HG02938 (cell line): ENCODE data around the gene ABCC11.

Experiments
- ATAC-seq: cut with Tn5 transposase; IDR thresholded peaks from one replicate; pipeline ENCODE4 v1.9.1; 2021; ENCODE audit warnings: mild to moderate bottlenecking, moderate library complexity; ENCODE audit not compliant: unreplicated experiment

Gene ABCC11

DNA sequence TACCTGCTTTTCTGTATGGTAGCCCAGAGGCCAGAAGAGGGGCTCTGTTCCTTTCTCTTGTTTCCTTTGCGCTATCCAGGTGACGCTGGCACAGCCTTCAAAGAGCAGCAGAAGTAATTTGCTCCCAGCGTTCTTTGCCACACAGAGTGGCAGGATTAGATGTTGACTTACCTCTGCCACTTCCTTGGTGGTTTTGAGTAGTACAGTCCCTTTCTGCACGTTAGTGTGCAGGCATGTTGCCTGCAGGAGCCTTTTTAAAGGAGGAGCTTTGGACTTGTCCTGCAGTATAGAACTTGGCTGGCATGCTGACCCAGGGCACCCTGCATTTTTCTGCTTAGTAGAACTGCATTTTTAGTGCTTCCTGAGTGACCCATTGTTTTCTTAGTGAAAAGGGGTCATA, at the start of gene ABCC11:
Gene ABCC11 (minus strand): TSS at position 229 of the 400 bp plus-strand sequence. CDS start 15,618 bp downstream, outside the sequence.
- no peak for ATAC-seq

DNA sequence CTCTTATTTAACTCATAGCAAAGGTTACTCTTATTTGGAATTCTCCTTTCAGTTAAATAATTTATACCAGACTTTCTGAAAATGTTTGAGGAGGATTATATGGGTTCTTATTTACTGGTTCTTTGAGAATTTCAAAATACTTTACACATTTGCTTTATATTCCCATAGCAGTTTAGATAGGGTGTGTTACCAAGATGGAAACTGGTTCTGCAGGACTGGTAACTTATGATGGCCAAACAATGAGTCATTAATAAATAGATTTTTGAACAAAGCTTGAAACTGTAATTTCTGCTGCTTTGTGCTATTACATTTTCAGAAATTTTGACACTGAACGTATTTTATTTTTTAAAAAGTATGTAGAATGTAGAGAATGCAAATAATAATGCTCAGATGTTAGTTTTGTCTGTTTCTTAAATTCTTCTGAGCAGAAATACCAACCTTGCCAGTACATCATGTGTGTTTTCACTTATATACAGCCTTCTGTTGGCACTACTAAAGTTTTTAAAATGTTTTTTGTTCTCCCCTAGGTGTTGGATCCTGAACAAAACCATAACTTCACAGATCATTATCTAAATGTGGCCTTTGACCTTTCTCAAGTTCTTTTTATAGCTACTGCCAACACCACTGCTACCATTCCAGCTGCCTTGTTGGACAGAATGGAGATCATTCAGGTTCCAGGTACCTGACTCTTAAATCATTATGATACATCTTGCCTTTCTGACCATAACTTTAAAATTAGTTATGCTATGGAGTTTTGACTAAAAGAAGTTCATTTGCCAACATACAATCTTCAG, 48.3 kb upstream of the ABCC11 start:
- ATAC-seq: no peak

GRCh38 chr16:48294724-48295123, 47.4 kb upstream of the ABCC11 start:
- ATAC-seq: no peak

DNA sequence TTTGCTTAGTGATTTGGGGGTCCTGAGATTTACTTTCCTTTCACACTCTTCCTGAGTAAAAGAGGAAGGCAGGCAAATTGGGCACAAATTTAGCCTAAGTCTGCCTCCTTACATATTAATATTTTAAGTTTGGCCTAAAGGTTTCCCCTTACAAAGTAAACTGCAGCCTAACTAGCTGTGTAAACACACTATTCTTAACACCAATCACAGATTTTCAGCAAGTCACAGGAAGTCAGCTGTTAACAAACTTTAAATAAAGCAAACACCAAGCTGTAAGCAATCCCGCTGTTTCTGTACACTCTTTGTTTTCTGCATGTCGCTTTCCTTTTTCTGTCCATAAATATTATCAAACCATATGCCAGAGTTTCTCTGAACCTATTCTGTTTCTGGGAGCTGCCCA, 45.1 kb upstream of the ABCC11 start:
- no peak for ATAC-seq

DNA sequence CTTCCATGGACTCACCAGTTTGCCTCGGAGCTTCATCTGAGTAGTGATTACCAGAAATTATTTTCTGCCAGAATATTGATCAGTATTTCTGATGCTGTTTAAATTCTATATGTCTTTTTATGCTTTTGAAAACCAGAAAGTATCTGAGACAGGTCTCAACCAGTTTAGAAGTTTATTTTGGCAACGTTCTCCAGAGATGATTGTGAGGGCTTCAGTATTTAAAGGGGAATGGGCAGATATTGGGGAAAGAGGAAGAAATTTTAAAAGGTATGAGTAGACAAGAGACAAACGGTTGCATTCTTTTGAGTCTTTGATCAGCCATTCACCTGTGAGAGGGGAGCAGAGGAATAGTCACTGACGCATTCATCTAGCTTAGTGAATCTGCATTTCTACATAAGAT, 44.4 kb upstream of the ABCC11 start:
- no peak for ATAC-seq

- no peak for ATAC-seq
Observed at GRCh38 chr16:48291303-48291702, 44.0 kb upstream of the ABCC11 start.

- ATAC-seq: no peak
Observed at GRCh38 chr16:48287239-48287638, 39.9 kb upstream of the ABCC11 start.

DNA sequence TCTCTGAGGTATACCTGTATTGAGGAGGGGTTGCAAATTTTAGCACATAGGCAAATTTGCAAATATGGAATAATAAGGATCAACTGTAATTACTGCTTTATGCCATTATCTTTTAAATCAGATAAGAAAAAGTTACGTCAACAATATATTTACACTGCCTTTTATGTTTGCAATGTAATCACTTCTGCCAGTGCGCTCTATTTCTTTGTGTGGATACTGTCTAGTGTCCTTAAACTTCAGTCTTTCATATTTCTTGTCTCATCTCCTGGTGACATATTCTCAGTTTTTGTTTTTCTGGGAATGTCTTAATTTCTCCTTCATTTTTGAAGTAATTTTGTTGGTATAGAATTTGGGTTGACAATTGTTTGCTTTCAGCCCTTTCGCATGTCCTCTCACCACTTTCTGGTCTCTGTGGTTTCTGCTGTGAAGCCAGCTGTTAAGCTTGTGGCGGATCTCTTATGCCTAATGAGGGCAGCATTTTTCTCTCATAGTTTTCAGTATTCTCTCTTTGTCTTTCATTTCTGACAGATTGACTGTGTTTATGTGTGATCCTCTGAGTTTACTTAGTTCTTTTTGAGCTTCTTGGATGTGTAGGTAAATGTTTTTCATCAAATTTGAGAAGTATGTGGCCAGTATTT, 37.6 kb upstream of the ABCC11 start:
- no peak for ATAC-seq

DNA sequence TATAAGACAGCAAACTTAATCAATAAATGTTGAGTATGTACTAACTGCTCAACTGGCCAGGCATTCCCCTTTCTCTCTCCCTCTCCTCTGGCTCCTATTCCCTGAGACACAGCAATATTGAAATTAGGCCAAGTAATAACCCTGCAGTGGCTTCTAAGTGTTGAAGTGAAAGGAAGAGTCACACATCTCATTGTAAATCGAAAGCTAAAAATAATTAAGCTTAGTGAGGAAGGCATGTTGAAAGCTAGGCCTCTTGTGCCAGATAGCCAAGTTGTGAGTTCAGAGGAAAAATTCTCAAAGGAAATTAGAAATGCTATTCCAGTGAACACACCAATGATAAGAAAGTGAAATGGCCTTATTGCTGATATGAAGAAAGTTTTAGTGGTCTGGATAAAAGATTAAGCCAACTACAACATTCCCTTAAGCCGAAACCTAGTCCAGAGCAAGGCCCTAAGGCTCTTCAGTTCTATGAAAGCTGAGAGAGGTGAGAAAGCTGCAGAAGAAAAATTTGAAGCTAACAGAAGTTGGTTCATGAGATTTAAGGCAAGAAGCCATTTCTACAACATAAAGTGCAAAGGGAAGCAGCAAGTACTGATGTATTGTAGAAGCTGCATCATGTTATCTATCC, 35.4 kb upstream of the ABCC11 start:
- ATAC-seq: no peak

- ATAC-seq: no peak
Observed at GRCh38 chr16:48280546-48280945, 33.2 kb upstream of the ABCC11 start.

DNA sequence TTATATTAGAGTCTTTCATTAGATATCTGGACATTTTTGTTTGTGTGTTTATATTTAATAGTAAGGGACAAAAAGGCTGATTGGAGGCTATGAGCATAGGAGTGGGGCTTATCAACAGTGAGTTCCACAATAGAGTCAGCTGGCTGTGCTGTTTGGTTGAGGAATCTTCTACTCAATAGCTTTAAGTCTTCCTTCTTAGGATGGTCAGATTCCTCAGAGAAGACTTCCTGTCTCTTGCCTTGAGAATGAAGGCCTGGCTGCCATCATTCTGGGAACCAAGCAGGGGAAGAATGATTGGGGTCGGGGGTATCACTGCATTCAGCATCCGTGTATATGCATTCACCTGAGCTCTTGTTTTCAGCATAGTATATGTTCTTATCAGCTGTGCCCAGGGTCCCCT, 31.9 kb upstream of the ABCC11 start:
- no peak for ATAC-seq

DNA sequence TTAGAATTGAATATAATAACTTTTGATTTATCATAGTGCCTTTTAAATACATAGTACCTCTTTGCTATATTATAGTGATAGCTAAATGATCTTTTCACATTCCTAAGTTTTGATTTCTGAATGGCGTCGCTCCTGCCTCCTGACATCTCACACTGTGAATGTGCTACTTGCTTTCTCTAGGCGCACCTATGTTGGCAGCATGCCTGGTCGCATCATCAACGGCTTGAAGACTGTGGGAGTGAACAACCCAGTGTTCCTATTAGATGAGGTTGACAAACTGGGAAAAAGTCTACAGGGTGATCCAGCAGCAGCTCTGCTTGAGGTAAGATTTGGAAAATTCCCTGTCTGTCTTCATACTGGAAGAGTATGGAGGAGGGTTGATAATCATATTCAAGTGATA, 29.8 kb upstream of the ABCC11 start:
- ATAC-seq: no peak

- no peak for ATAC-seq
Observed at GRCh38 chr16:48276102-48276501, 28.8 kb upstream of the ABCC11 start.

GRCh38 chr16:48274476-48274875, 27.1 kb upstream of the ABCC11 start:
- no peak for ATAC-seq

DNA sequence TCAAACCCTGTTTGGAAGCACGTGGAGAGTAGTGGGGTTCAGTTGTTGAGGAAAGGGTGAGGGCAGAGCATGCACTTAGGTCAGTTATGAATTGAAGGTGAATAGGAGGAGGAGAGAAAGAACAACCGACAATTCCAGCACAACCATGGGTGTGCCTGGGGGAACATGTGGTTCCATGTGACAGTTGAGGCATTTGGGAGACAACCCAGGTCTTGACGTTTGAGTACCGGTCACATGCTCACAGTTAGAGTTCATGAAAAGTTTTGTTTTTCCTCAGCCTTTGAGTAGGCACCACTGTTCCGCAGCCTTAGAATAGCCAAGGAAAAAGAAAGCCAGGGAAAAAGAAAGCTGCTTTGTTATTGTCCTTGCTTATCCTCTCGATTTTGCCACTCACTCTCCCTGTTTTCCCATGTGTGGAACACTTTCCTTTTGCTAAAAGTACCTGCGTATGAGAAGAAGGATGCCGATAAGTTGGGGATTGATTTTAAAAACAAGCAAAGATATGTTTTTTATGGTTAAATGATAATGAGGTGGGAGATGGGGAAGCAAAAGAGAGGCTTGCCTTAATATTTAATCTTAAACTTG, 25.6 kb upstream of the ABCC11 start:
- no peak for ATAC-seq

GRCh38 chr16:48271728-48272127, 24.4 kb upstream of the ABCC11 start:
- ATAC-seq: no peak

DNA sequence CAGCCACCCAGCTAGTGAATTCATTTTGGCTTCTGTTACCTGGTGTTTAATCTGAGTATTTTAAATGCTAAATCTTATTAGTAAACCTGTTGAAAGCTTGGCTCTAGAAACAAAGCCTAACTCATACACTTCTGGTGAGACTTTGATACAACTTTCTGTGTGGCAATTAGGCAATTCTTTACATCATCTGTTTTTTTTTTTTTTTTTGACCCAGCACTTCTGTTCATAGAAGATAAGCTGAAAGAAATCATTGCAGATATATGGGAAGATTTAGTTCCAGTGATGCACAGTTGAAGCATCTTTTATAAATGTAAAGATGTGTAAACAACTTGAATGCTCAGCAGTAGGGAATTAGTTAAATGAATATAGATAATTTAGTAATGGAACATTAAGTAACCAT, 21.7 kb upstream of the ABCC11 start:
- no peak for ATAC-seq

DNA sequence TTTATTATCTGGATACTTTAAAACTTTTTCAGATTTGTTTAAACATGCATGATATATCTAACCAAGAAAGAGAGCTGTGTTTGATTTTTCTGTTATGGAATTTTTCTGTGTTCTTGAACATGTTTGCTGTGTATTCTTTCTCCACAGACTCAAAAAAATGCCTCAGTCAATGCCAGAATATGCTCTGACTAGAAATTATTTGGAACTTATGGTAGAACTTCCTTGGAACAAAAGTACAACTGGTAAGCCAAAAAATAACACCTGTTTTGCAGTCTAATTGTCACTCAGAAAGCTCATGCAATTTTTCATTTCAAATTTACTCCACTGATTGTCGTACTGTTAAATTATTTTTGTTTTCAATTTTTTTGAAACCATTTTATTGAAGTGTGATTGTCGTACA, 15.3 kb upstream of the ABCC11 start:
- ATAC-seq: no peak

DNA sequence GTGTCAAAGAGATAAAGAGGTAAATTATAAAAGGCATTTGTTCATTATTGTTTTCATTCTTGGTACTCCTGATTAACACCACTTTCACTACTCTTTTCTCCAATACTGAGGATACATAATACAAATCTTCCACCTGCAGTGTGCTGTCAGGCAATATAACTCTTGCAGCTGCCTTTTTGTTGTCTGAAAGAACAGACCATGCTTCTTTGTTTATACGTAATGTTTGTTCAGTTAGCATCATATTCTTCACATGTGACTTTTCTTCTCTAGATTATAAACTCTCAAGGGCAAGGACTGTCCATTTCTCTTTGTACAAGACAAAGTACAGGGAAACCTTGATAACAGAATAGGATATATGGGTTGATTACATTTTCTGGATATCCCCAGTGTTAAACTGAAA, 14.2 kb upstream of the ABCC11 start:
- no peak for ATAC-seq

DNA sequence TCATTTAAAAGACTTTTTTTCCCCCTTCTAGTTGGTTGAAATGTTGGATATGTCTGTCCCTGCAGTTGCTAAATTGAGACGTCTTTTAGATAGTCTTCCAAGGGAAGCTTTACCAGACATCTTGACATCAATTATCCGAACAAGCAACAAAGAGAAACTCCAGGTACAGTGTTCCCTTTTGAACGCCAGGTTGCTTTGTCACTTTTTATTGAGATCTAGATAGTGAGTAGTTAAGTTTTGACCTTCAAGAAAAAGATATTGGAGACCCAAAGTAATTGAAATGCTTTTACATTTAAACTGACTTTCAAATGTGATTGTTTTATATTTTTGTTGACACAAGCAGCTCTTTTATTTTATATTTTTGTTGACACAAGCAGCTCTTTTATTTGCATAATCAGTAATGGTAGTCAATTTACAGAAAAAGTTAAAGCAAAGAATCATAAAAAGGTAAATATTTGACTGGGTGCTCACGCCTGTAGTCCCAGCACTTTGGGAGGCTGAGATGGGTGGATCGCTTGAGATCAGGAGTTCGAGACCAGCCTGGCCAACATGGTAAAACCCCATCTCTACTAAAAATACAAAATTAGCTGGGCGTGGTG, 9.3 kb upstream of the ABCC11 start:
- no peak for ATAC-seq

GRCh38 chr16:48252013-48252412, 4.7 kb upstream of the ABCC11 start:
- ATAC-seq: no peak
